ENCODE results near the gene SPATA6L. TPM values are rescaled to one million over a fixed set of nuclear protein-coding genes. Genes with fewer than 3 reads are reported as not detected.

The SPATA6L gene
- total and polyA plus RNA-seq, 10 of the 15 experiments (the other 5 are each of a cell fraction or from before 2014, with no cell fraction given), result 0.37 to 1.6 (median 0.91) TPM

DNA sequence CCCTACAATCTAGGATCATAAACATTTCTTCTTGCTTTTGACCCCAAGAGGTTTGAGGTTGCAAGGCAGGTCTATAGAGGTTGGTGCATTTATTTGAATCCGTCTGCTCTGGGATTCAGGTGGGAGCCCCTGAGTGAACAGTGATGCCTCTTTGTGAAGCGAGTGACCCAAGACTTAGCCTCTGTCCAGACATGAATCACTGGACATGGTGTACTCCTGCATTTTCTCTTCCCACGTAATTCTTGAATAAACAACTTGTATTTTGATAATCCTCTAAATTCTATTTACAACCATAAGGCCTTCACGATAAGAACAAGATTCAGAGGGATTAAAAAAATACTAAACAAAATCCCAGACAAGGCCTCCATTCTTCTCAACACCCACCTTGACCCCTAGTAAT is 71.7 kb downstream of the SPATA6L start:
- no peak overlapping the region for H3K9ac ChIP-seq (ENCODE audit: control insufficient read depth, insufficient read depth, low read length)
- TF ChIP-seq RELB (IDR thresholded peaks at IDR 0.05; ENCODE audit: low read depth), result no peak
- no peak for TF ChIP-seq ZNF217 (IDR thresholded peaks at IDR 0.05)
- ChIA-PET RAD21 (ENCODE audit: unreplicated experiment) (no interaction called here), POLR2A (no interaction called here), CTCF (interaction anchor here (0.7 kb wide), 1 partner anchor 71 kb away, joined by 3 read pairs; no protein-coding TSS in a partner anchor), SMC1A (ENCODE audit: uncharacterized antibody, unreplicated experiment) (no interaction called here)
- no peak overlapping the region for H2AFZ ChIP-seq (ENCODE audit: control insufficient read depth, low read depth, low read length)
- in situ Hi-C loops (cut with MboI), result no loop called here
- H3K4me3 ChIP-seq, result no peak overlapping the region
- ATAC-seq (no peak), DNase-seq (ENCODE audit: low read depth, low spot score) (no peak), FAIRE-seq (no peak)
- no peaks in the 10 kb centered on the region for H3K27me3 ChIP-seq (replicated peaks in 1 of 2; ENCODE audit: control insufficient read depth in 2 of 2, insufficient read depth in 2 of 2, low read length in 1 of 2)
- peaks cover 5% of the 10 kb centered on the region; the same call in 1 of the 2 replicates for H3K4me1 ChIP-seq (ENCODE audit: control insufficient read depth, insufficient read depth, low read length)
- WGBS (ENCODE audit: insufficient coverage, insufficient replicate concordance, low lambda C conversion rate, missing lambda C conversion rate), result 71% methylated on average over 4 of the region's 4 CpGs
- intact Hi-C loops (cut with micrococcal nuclease; ENCODE audit: unreplicated experiment), result no loop called here
- no peaks in the 10 kb centered on the region; the same call in 2 of the 3 replicates for H3K9me3 ChIP-seq (replicated peaks; ENCODE audit: control insufficient read depth, insufficient read depth, low read length)
- H3K4me2 ChIP-seq (ENCODE audit: control insufficient read depth, insufficient read depth), result no peak overlapping the region
- no TSS peak for BruUV-seq (replicated peaks)
- no peaks in the 10 kb centered on the region for H3K36me3 ChIP-seq (ENCODE audit: control insufficient read depth in 2 of 2, insufficient read depth in 2 of 2, low read length in 1 of 2)
- H4K20me1 ChIP-seq (ENCODE audit: control insufficient read depth, insufficient read depth), result no peaks in the 10 kb centered on the region
- H3K27ac ChIP-seq (ENCODE audit: control insufficient read depth, insufficient read depth), result no peak overlapping the region
- no peaks in the 10 kb centered on the region for H3K79me2 ChIP-seq (ENCODE audit: control insufficient read depth, insufficient read depth, low read length)

- FAIRE-seq (no peak), DNase-seq (ENCODE audit: low read depth, low spot score) (no peak), ATAC-seq (no peak)
- Histone ChIP-seq H3K36me3 (ENCODE audit: control insufficient read depth in 2 of 2, insufficient read depth in 2 of 2, low read length in 1 of 2) (no peaks in the 10 kb centered on the region), H3K4me3 (no peak overlapping the region), H3K4me2 (ENCODE audit: control insufficient read depth, insufficient read depth) (no peak overlapping the region), H3K27me3 (replicated peaks in 1 of 2; ENCODE audit: control insufficient read depth in 2 of 2, insufficient read depth in 2 of 2, low read length in 1 of 2) (no peaks in the 10 kb centered on the region), H3K9ac (ENCODE audit: control insufficient read depth, insufficient read depth, low read length) (no peak overlapping the region), H3K79me2 (ENCODE audit: control insufficient read depth, insufficient read depth, low read length) (no peaks in the 10 kb centered on the region), H2AFZ (ENCODE audit: control insufficient read depth, low read depth, low read length) (no peak overlapping the region), H4K20me1 (ENCODE audit: control insufficient read depth, insufficient read depth) (no peaks in the 10 kb centered on the region), H3K27ac (ENCODE audit: control insufficient read depth, insufficient read depth) (no peak overlapping the region), H3K9me3 (replicated peaks; ENCODE audit: control insufficient read depth, insufficient read depth, low read length) (no peaks in the 10 kb centered on the region), H3K4me1 (ENCODE audit: control insufficient read depth, insufficient read depth, low read length) (peaks cover 5% of the 10 kb centered on the region; the same call in 1 of the 2 replicates)
- TF ChIP-seq EP300 (IDR thresholded peaks at IDR 0.05; ENCODE audit: borderline replicate concordance in 1 of 2, control insufficient read depth in 1 of 2, low read depth in 2 of 2, low read length in 2 of 2) (no peak), RAD51 (IDR thresholded peaks at IDR 0.05) (no peak)
- TF ChIP-seq, protein P1, sequence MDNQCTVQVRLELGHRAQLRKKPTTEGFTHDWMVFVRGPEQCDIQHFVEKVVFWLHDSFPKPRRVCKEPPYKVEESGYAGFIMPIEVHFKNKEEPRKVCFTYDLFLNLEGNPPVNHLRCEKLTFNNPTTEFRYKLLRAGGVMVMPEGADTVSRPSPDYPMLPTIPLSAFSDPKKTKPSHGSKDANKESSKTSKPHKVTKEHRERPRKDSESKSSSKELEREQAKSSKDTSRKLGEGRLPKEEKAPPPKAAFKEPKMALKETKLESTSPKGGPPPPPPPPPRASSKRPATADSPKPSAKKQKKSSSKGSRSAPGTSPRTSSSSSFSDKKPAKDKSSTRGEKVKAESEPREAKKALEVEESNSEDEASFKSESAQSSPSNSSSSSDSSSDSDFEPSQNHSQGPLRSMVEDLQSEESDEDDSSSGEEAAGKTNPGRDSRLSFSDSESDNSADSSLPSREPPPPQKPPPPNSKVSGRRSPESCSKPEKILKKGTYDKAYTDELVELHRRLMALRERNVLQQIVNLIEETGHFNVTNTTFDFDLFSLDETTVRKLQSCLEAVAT (IDR thresholded peaks at IDR 0.05), result no peak
- 84% methylated on average over 1 of the region's 1 CpG for WGBS (ENCODE audit: insufficient coverage, insufficient replicate concordance, low lambda C conversion rate, missing lambda C conversion rate)
- in situ Hi-C loops (cut with MboI), result no loop called here
- ChIA-PET POLR2A (interaction anchor here (0.5 kb wide), 1 partner anchor 60 kb away, joined by 4 read pairs; no protein-coding TSS in a partner anchor), RAD21 (ENCODE audit: unreplicated experiment) (no interaction called here), CTCF (interaction anchor here (0.5 to 1.4 kb wide), 2 partner anchors 12 to 260 kb away, joined by 5 to 6 read pairs; no protein-coding TSS in a partner anchor), SMC1A (ENCODE audit: uncharacterized antibody, unreplicated experiment) (interaction anchor here (0.6 to 1.3 kb wide), 3 partner anchors 10 to 213 kb away, joined by 3 to 4 read pairs (median 3); no protein-coding TSS in a partner anchor)
- no TSS peak for BruUV-seq (replicated peaks)
- intact Hi-C loops (cut with micrococcal nuclease; ENCODE audit: unreplicated experiment), result no loop called here
These were observed 73.4 kb downstream of the SPATA6L start for GRCh38 chr9:4592886-4593285.

Data from GM12878 (cell line).